IMR-90 (cell line): ENCODE measurements around the gene UPB1. TPM values are rescaled to one million over a fixed set of nuclear protein-coding genes. Genes with fewer than 3 reads are reported as not detected.

ENCODE experiments used
- ATAC-seq: fragments of 200-7000 bp; cut with Tn5 transposase; 2 replicates; pipeline ENCODE4 v1.9.1; 2020; ENCODE audit warnings: low read depth, mild to moderate bottlenecking, moderate library complexity
- BruUV-seq: library from RNA; stranded (reverse); fragments of 400-500 nt; replicated peaks from 2 replicates; lab custom pipeline; 2021; lab: Mats Ljungman, UMichigan
- CTCF ChIA-PET: fragments of 300-600 bp; formaldehyde crosslinking; extraction: SDS; loops from one replicate; lab custom pipeline; 2021; ENCODE audit warnings: antibody characterized with exemption; lab: Yijun Ruan, JAX
- POLR2A ChIA-PET: fragments of 300-600 bp; sonication (Branson Sonifier 250); formaldehyde crosslinking; loops from one replicate; lab custom pipeline; 2022; ENCODE audit warnings: antibody characterized with exemption; ENCODE audit not compliant: unreplicated experiment; lab: Charles Lee
- DNase-seq: peaks from one replicate; pipeline ENCODE4 v3.0.0; 2013
- H2AFZ ChIP-seq: replicated peaks from 2 replicates; pipeline ENCODE3; 2013; ENCODE audit warnings: low read length, mild to moderate bottlenecking; ENCODE audit not compliant: poor library complexity
- H2AK5ac ChIP-seq: 2 replicates; pipeline ENCODE4 v1.6.1; 2013; ENCODE audit warnings: low read depth, low read length, inconsistent platforms
- H2AK9ac ChIP-seq: replicated peaks from 2 replicates; pipeline ENCODE3; 2013; ENCODE audit warnings: mild to moderate bottlenecking, low read depth, low read length, moderate library complexity; ENCODE audit not compliant: poor library complexity
- H2BK120ac ChIP-seq: 2 replicates; pipeline ENCODE4 v1.6.1; 2013; ENCODE audit warnings: low read depth, low read length, inconsistent platforms
- H2BK15ac ChIP-seq: 3 replicates; pipeline ENCODE4 v1.6.1; 2013; ENCODE audit warnings: low read depth, low read length, inconsistent platforms
- H2BK20ac ChIP-seq: 2 replicates; pipeline ENCODE4 v1.6.1; 2013; ENCODE audit warnings: low read depth, mild to moderate bottlenecking, inconsistent platforms, low read length, moderate library complexity
- H2BK5ac ChIP-seq: 2 replicates; pipeline ENCODE4 v1.6.1; 2013; ENCODE audit warnings: mild to moderate bottlenecking, low read depth, low read length, inconsistent platforms; ENCODE audit not compliant: poor library complexity, severe bottlenecking
- H3K14ac ChIP-seq: replicated peaks from 2 replicates; pipeline ENCODE4 v1.6.1; 2013; ENCODE audit warnings: low read depth, low read length, inconsistent platforms
- H3K18ac ChIP-seq: 2 replicates; pipeline ENCODE4 v1.6.1; 2013; ENCODE audit warnings: low read depth, low read length, control low read depth
- H3K23ac ChIP-seq: 2 replicates; pipeline ENCODE4 v1.6.1; 2013; ENCODE audit warnings: low read depth, low read length, inconsistent platforms
- H3K27ac ChIP-seq: 2 replicates; pipeline ENCODE4 v1.5.1; 2013; ENCODE audit warnings: mild to moderate bottlenecking, control low read depth, low read length; ENCODE audit not compliant: insufficient read depth
- H3K27me3 ChIP-seq: 2 replicates; pipeline ENCODE4 v1.6.1; 2013; ENCODE audit warnings: low read length; ENCODE audit not compliant: control insufficient read depth, insufficient read depth
- H3K36me3 ChIP-seq: 2 replicates; pipeline ENCODE4 v1.6.1; 2013; ENCODE audit warnings: low read length, mixed read lengths; ENCODE audit not compliant: control insufficient read depth, insufficient read depth
- H3K4ac ChIP-seq: 2 replicates; pipeline ENCODE4 v1.6.1; 2013; ENCODE audit warnings: low read depth, low read length, inconsistent platforms
- H3K4me1 ChIP-seq: 2 replicates; pipeline ENCODE4 v1.6.1; 2013; ENCODE audit warnings: low read length, mixed read lengths; ENCODE audit not compliant: control insufficient read depth, insufficient read depth
- H3K4me2 ChIP-seq: 2 replicates; pipeline ENCODE4 v1.6.1; 2013; ENCODE audit warnings: low read depth, mild to moderate bottlenecking, control low read depth, low read length, moderate library complexity
- H3K4me3 ChIP-seq: 2 replicates; pipeline ENCODE4 v1.5.1; 2013; ENCODE audit warnings: low read depth, mild to moderate bottlenecking, control low read depth, low read length, moderate library complexity; ENCODE audit not compliant: insufficient read depth
- H3K56ac ChIP-seq: 2 replicates; pipeline ENCODE4 v1.6.1; 2013; ENCODE audit warnings: low read length, inconsistent platforms; ENCODE audit not compliant: insufficient read depth; ENCODE audit errors: extremely low read depth
- H3K79me1 ChIP-seq, 2 experiments: 2 replicates each; pipeline ENCODE4 v1.6.1; 2013; ENCODE audit warnings: low read length in 2 of 2, inconsistent platforms in 1 of 2, low read depth in 1 of 2
- H3K9ac ChIP-seq: 2 replicates; pipeline ENCODE4 v1.6.1; 2013; ENCODE audit warnings: low read depth, low read length, control low read depth
- H3K9me1 ChIP-seq: 2 replicates; pipeline ENCODE4 v1.6.1; 2013; ENCODE audit warnings: low read length, inconsistent platforms; ENCODE audit not compliant: insufficient read depth
- H3K9me3 ChIP-seq: 2 replicates; pipeline ENCODE4 v1.6.1; 2013; ENCODE audit warnings: low read length; ENCODE audit not compliant: control insufficient read depth, insufficient read depth
- H4K20me1 ChIP-seq: 2 replicates; pipeline ENCODE4 v1.6.1; 2013; ENCODE audit warnings: low read length, inconsistent platforms; ENCODE audit not compliant: insufficient read depth
- H4K5ac ChIP-seq: 2 replicates; pipeline ENCODE4 v1.6.1; 2013; ENCODE audit warnings: mild to moderate bottlenecking, low read depth, low read length, control low read depth
- H4K8ac ChIP-seq, 2 experiments: 2 replicates each; pipeline ENCODE4 v1.6.1; 2013; ENCODE audit warnings: low read depth in 2 of 2, low read length in 2 of 2, control low read depth in 1 of 2, inconsistent platforms in 1 of 2
- H4K91ac ChIP-seq: 2 replicates; pipeline ENCODE4 v1.6.1; 2013; ENCODE audit warnings: low read depth, low read length, inconsistent platforms; ENCODE audit not compliant: insufficient read depth
- BHLHE40 ChIP-seq: fragments of 150-350 bp; IDR thresholded peaks from 2 replicates; pipeline ENCODE4 v1.6.1; 2016; ENCODE audit warnings: mild to moderate bottlenecking, low read depth, low read length
- CEBPB ChIP-seq: IDR thresholded peaks from 2 replicates; pipeline ENCODE4 v1.6.1; 2012; ENCODE audit warnings: low read depth, low read length, improper control_type of control experiment
- CHD1 ChIP-seq: IDR thresholded peaks from 2 replicates; pipeline ENCODE4 v1.6.1; 2012; ENCODE audit warnings: low read depth, low read length, improper control_type of control experiment
- ELK1 ChIP-seq: fragments of 150-350 bp; IDR thresholded peaks from 2 replicates; pipeline ENCODE4 v1.6.1; 2016; ENCODE audit warnings: low read depth, mild to moderate bottlenecking, low read length, moderate library complexity, borderline replicate concordance
- FOS ChIP-seq: fragments of 150-350 bp; IDR thresholded peaks from 2 replicates; pipeline ENCODE4 v1.6.1; 2016; ENCODE audit warnings: low read depth, low read length
- MAFK ChIP-seq: IDR thresholded peaks from 2 replicates; pipeline ENCODE4 v1.6.1; 2012; ENCODE audit warnings: low read depth, low read length, improper control_type of control experiment
- MAZ ChIP-seq: IDR thresholded peaks from 2 replicates; pipeline ENCODE4 v1.6.1; 2012; ENCODE audit warnings: low read depth, mild to moderate bottlenecking, low read length, improper control_type of control experiment, moderate library complexity, borderline replicate concordance
- MXI1 ChIP-seq: IDR thresholded peaks from 2 replicates; pipeline ENCODE4 v1.6.1; 2012; ENCODE audit warnings: low read depth, mild to moderate bottlenecking, low read length, moderate library complexity, borderline replicate concordance
- NFE2L2 ChIP-seq: fragments of 150-350 bp; IDR thresholded peaks from 2 replicates; pipeline ENCODE4 v1.6.1; 2016; ENCODE audit warnings: low read depth, mild to moderate bottlenecking, low read length
- POLR2A ChIP-seq: IDR thresholded peaks from 2 replicates; pipeline ENCODE4 v1.6.1; 2012; ENCODE audit warnings: mild to moderate bottlenecking, low read depth, low read length
- RAD21 ChIP-seq: IDR thresholded peaks from 2 replicates; pipeline ENCODE4 v1.6.1; 2012; ENCODE audit warnings: low read length, improper control_type of control experiment
- RCOR1 ChIP-seq: IDR thresholded peaks from 2 replicates; pipeline ENCODE4 v1.6.1; 2012; ENCODE audit warnings: mild to moderate bottlenecking, low read length, improper control_type of control experiment; ENCODE audit not compliant: insufficient replicate concordance
- RFX5 ChIP-seq: IDR thresholded peaks from 2 replicates; pipeline ENCODE4 v1.8.0; 2012; ENCODE audit warnings: low read depth, mild to moderate bottlenecking, low read length, moderate library complexity
- SMC3 ChIP-seq: fragments of 150-350 bp; IDR thresholded peaks from 2 replicates; pipeline ENCODE4 v1.6.1; 2016; ENCODE audit warnings: low read depth, mild to moderate bottlenecking, antibody characterized with exemption, low read length, moderate library complexity
- WGBS, 2 experiments: methylation state at CpG; one replicate each; pipeline versions ENCODE4 v1.1.5 to v1.1.7; 2013; ENCODE audit warnings: missing lambda C conversion rate in 2 of 2; ENCODE audit not compliant: insufficient read length in 1 of 2; ENCODE audit errors: extremely low coverage in 2 of 2; 5-methylcytosine and 5-hydroxymethylcytosine counted together
- dilution Hi-C: fragments of 300-500 bp; cut with HindIII; formaldehyde crosslinking; loops from one replicate; pipeline ENCODE4 v1.14.3; 2018; ENCODE audit warnings: low sequenced_read_pairs; ENCODE audit not compliant: unreplicated experiment
- in situ Hi-C: fragments of 300-500 bp; cut with MboI; formaldehyde crosslinking; loops from 3 replicates; pipeline ENCODE4 v1.14.3; 2019; ENCODE audit warnings: low sequenced_read_pairs, inconsistent platforms, mixed read lengths
- intact Hi-C: fragments of 100-400 bp; cut with micrococcal nuclease; formaldehyde crosslinking; loops from 2 replicates; pipeline ENCODE4 v1.10.0; 2022
- polyA plus RNA-seq, 3 experiments: library from polyadenylated mRNA; depleted of rRNA; stranded (reverse); fragments of >200 nt; gene quantifications; 2 replicates each; pipeline ENCODE4 v1.2.3, GENCODE V29; 2012; ENCODE audit warnings: low replicate concordance in 1 of 3
- total RNA-seq: library from RNA; depleted of rRNA; stranded (reverse); fragments of >200 nt; gene quantifications from 2 replicates; pipeline ENCODE4 v1.2.3, GENCODE V29; 2012
- TF ChIP-seq, protein P1 (sequence below): fragments of 150-350 bp; IDR thresholded peaks from 2 replicates; pipeline ENCODE4 v1.6.1; 2017; ENCODE audit warnings: mild to moderate bottlenecking, antibody characterized with exemption, low read length, low read depth
- TF ChIP-seq, protein P2 (sequence below): conservative IDR thresholded peaks from 2 replicates; pipeline ENCODE4 v1.5.1; 2012; ENCODE audit warnings: mild to moderate bottlenecking, low read depth, low read length, improper control_type of control experiment

UPB1 gene
- total and polyA plus RNA-seq, 2 of the 4 experiments (the other 2 are of a cell fraction), result under 0.01 to 0.02 TPM

DNA sequence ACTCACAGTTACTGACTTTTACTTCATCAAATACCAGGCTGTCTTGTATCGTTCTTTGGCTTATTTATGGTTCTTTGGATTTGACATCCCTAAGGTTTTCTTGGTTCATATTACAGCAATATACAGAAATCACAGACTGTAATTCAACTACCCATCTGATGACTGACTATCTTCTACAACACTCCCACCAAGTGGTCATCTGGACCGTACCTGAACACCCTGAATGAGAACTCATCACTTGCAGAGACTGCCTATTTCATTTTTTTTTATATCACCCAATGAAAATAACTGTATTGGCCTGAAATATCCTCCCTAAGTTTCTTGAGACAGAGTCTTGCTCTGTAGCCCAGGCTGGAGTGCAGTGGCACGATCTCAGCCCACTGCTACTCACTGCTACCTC, 9.5 kb upstream of the UPB1 start:
- H3K14ac ChIP-seq, result no peak overlapping the region
- H4K5ac ChIP-seq, result no peak overlapping the region
- H3K27ac ChIP-seq, result no peak overlapping the region
- no peaks in the 10 kb centered on the region for H3K27me3 ChIP-seq
- dilution Hi-C loops (no loop called here), intact Hi-C loops (no loop called here), in situ Hi-C loops (no loop called here)
- no peak overlapping the region for H3K4ac ChIP-seq
- no peak overlapping the region for H2BK20ac ChIP-seq
- H3K4me3 ChIP-seq, result no peak overlapping the region
- WGBS, 2 experiments, result no CpG with 5 or more reads among the region's 3 CpGs
- H3K36me3 ChIP-seq, result no peaks in the 10 kb centered on the region
- no peak overlapping the region for H2BK15ac ChIP-seq
- no peak overlapping the region for H2AK5ac ChIP-seq
- no peak overlapping the region for H4K8ac ChIP-seq
- BruUV-seq, result no TSS peak
- no peak overlapping the region for H3K18ac ChIP-seq
- no peak overlapping the region; the same call in 1 of the 2 replicates for H2BK120ac ChIP-seq
- ChIA-PET CTCF (interaction anchor here (1.0 kb wide), 1 partner anchor 14 kb away, joined by 4 read pairs; no protein-coding TSS in a partner anchor), POLR2A (no interaction called here)
- no peaks in the 10 kb centered on the region for H4K20me1 ChIP-seq
- no peak overlapping the region for H2AFZ ChIP-seq
- H3K9me3 ChIP-seq, result no peaks in the 10 kb centered on the region
- no peaks in the 10 kb centered on the region for H3K79me1 ChIP-seq
- peaks cover 2% of the 10 kb centered on the region; the same call in 1 of the 2 replicates for H3K4me1 ChIP-seq
- no peak overlapping the region for H3K56ac ChIP-seq
- DNase-seq, result no peak
- no peak overlapping the region for H4K91ac ChIP-seq
- H3K4me2 ChIP-seq, result no peak overlapping the region
- no peak for ATAC-seq
- no peak for TF ChIP-seq MXI1
- no peak for TF ChIP-seq CEBPB
- TF ChIP-seq FOS, result no peak
- no peak for TF ChIP-seq ELK1
- no peak for TF ChIP-seq RFX5
- TF ChIP-seq MAZ, result no peak
- TF ChIP-seq NFE2L2, result no peak
- no peak for TF ChIP-seq RAD21
- TF ChIP-seq CHD1, result no peak
- no peak for TF ChIP-seq BHLHE40
- no peak for TF ChIP-seq MAFK
- no peak for TF ChIP-seq SMC3
- TF ChIP-seq, protein P1, sequence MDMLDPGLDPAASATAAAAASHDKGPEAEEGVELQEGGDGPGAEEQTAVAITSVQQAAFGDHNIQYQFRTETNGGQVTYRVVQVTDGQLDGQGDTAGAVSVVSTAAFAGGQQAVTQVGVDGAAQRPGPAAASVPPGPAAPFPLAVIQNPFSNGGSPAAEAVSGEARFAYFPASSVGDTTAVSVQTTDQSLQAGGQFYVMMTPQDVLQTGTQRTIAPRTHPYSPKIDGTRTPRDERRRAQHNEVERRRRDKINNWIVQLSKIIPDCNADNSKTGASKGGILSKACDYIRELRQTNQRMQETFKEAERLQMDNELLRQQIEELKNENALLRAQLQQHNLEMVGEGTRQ, result no peak
- TF ChIP-seq RCOR1, result no peak
- TF ChIP-seq, protein P2, sequence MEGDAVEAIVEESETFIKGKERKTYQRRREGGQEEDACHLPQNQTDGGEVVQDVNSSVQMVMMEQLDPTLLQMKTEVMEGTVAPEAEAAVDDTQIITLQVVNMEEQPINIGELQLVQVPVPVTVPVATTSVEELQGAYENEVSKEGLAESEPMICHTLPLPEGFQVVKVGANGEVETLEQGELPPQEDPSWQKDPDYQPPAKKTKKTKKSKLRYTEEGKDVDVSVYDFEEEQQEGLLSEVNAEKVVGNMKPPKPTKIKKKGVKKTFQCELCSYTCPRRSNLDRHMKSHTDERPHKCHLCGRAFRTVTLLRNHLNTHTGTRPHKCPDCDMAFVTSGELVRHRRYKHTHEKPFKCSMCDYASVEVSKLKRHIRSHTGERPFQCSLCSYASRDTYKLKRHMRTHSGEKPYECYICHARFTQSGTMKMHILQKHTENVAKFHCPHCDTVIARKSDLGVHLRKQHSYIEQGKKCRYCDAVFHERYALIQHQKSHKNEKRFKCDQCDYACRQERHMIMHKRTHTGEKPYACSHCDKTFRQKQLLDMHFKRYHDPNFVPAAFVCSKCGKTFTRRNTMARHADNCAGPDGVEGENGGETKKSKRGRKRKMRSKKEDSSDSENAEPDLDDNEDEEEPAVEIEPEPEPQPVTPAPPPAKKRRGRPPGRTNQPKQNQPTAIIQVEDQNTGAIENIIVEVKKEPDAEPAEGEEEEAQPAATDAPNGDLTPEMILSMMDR, result no peak
- no peak for TF ChIP-seq POLR2A
- no peak overlapping the region for H2BK5ac ChIP-seq
- H2AK9ac ChIP-seq, result no peak overlapping the region
- H3K23ac ChIP-seq, result no peak overlapping the region
- H3K9ac ChIP-seq, result no peak overlapping the region
- peaks cover 9% of the 10 kb centered on the region for H3K9me1 ChIP-seq
